ENCODE measurements around the gene CLSTN2. TPM values are rescaled to one million over a fixed set of nuclear protein-coding genes. Genes with fewer than 3 reads are reported as not detected.

CLSTN2 gene
- total RNA-seq, 4 donors from 2014 or later: 3.7 to 9.5 (median 7.4) TPM

GRCh38 chr3:139970526-139970925 lies 35.5 kb downstream of the CLSTN2 start:
- WGBS: 86% methylated on average over 5 of the region's 5 CpGs
- intact Hi-C loops (cut with DNase I): no loop called here
- peaks cover 0 to 2% (median 0%) of the 10 kb centered on the region in 4 donors for H3K27me3 ChIP-seq

GRCh38 chr3:139974809-139975425 lies 39.9 kb downstream of the CLSTN2 start:
- H3K27me3 ChIP-seq: no peaks in the 10 kb centered on the region
- H3K27ac ChIP-seq (replicated peaks in 1 of 4): no peak overlapping the region
- no peak for TF ChIP-seq CTCF (IDR thresholded peaks at IDR 0.05)
- no peak for TF ChIP-seq POLR2A (IDR thresholded peaks at IDR 0.05; ENCODE audit: low read depth)
- no peaks in the 10 kb centered on the region for H3K9me3 ChIP-seq
- H3K4me3 ChIP-seq: no peak overlapping the region
- no peak for DNase-seq (ENCODE audit: extremely low spot score)
- no peaks in the 10 kb centered on the region for H3K36me3 ChIP-seq
- WGBS: 100% methylated on average over 2 of the region's 2 CpGs
- peaks cover 0 to 7% (median 0%) of the 10 kb centered on the region in 4 donors for H3K4me1 ChIP-seq
- intact Hi-C loops (cut with DNase I): no loop called here

More at GRCh38 chr3:139970526-139970925, 35.5 kb downstream of the CLSTN2 start:
- no peak for DNase-seq (ENCODE audit: extremely low spot score)
- Histone ChIP-seq H3K27ac (replicated peaks in 1 of 4) (no peak overlapping the region), H3K36me3 (no peaks in the 10 kb centered on the region), H3K4me1 (no peaks in the 10 kb centered on the region), H3K4me3 (no peak overlapping the region), H3K9me3 (no peaks in the 10 kb centered on the region)
- TF ChIP-seq EP300 (IDR thresholded peaks at IDR 0.05) (no peak), POLR2AphosphoS5 (IDR thresholded peaks at IDR 0.05) (no peak), CTCF (IDR thresholded peaks at IDR 0.05) (no peak), POLR2A (IDR thresholded peaks at IDR 0.05; ENCODE audit: low read depth) (no peak)

- intact Hi-C loops (cut with DNase I): no loop called here
- Histone ChIP-seq H3K36me3 (no peaks in the 10 kb centered on the region), H3K27ac (replicated peaks in 1 of 4) (no peak overlapping the region), H3K4me3 (no peak overlapping the region), H3K27me3 (no peaks in the 10 kb centered on the region), H3K9me3 (no peaks in the 10 kb centered on the region), H3K4me1 (peaks cover 0 to 7% (median 0%) of the 10 kb centered on the region in 4 donors)
- DNase-seq (ENCODE audit: extremely low spot score): no peak
- WGBS: 74% methylated on average over 5 of the region's 5 CpGs
- no peak for TF ChIP-seq POLR2A (IDR thresholded peaks at IDR 0.05; ENCODE audit: low read depth)
- TF ChIP-seq POLR2AphosphoS5 (IDR thresholded peaks at IDR 0.05): no peak
- TF ChIP-seq EP300 (IDR thresholded peaks at IDR 0.05): no peak
- no peak for TF ChIP-seq CTCF (IDR thresholded peaks at IDR 0.05)
Observed at GRCh38 chr3:139975594-139976365, 40.8 kb downstream of the CLSTN2 start.

- Histone ChIP-seq H3K4me3 (no peak overlapping the region), H3K36me3 (no peaks in the 10 kb centered on the region), H3K9me3 (no peaks in the 10 kb centered on the region), H3K27me3 (no peaks in the 10 kb centered on the region), H3K4me1 (peaks cover 0 to 7% (median 0%) of the 10 kb centered on the region in 4 donors), H3K27ac (replicated peaks in 1 of 4) (no peak overlapping the region)
- TF ChIP-seq EP300 (IDR thresholded peaks at IDR 0.05): no peak
- TF ChIP-seq POLR2A (IDR thresholded peaks at IDR 0.05; ENCODE audit: low read depth): no peak
- TF ChIP-seq CTCF (IDR thresholded peaks at IDR 0.05): no peak
- TF ChIP-seq POLR2AphosphoS5 (IDR thresholded peaks at IDR 0.05): no peak
- WGBS: 93% methylated on average over 4 of the region's 4 CpGs
- intact Hi-C loops (cut with DNase I): no loop called here
- peak; percentile 68 for DNase-seq (ENCODE audit: extremely low spot score)
Observed at GRCh38 chr3:139978966-139979365, 44.0 kb downstream of the CLSTN2 start.

Measured in esophagus muscularis mucosa (tissue), 4 donors.